Esophagus muscularis mucosa (tissue), 4 donors: Measurements from ENCODE around the gene PITX3. TPM values are rescaled to one million over a fixed set of nuclear protein-coding genes. Genes with fewer than 3 reads are reported as not detected.

Experiments
- DNase-seq: peaks from one replicate; pipeline ENCODE4 v3.0.0-alpha.2; 2017; ENCODE audit errors: extremely low spot score
- H3K27ac ChIP-seq, 4 donors: fragments of 200-600 bp; sonication (generic); replicated peaks in 1 of 4; 1 replicate in 3 of 4; 2 replicates in 1 of 4; pipeline ENCODE4 v1.5.1; 2016 to 2019; ENCODE audit warnings: mild to moderate bottlenecking in 1 of 4
- H3K27me3 ChIP-seq, 4 donors: fragments of 200-600 bp; sonication (generic); one replicate each; pipeline versions ENCODE4 v1.5.1 to v1.6.0; 2016 to 2019
- H3K36me3 ChIP-seq, 4 donors: fragments of 200-600 bp; sonication (generic); one replicate each; pipeline ENCODE4 v1.5.1; 2016 to 2019
- H3K4me1 ChIP-seq, 4 donors: fragments of 200-600 bp; sonication (generic); one replicate each; pipeline ENCODE4 v1.5.1; 2016 to 2019
- H3K4me3 ChIP-seq, 4 donors: fragments of 200-600 bp; sonication (generic); 1 replicate in 2 of 4; 2 replicates in 2 of 4; pipeline ENCODE4 v1.5.1; 2016 to 2019; ENCODE audit warnings: mild to moderate bottlenecking in 4 of 4, moderate library complexity in 1 of 4
- H3K9me3 ChIP-seq, 4 donors: fragments of 200-600 bp; sonication (generic); 1 replicate in 3 of 4; 2 replicates in 1 of 4; pipeline ENCODE4 v1.5.1; 2016 to 2019
- EP300 ChIP-seq: sonication (generic); formaldehyde crosslinking; IDR thresholded peaks from one replicate; pipeline ENCODE4 v1.6.1; 2017; ENCODE audit warnings: antibody characterized with exemption
- POLR2A ChIP-seq: fragments of 450-650 bp; IDR thresholded peaks from one replicate; pipeline ENCODE4 v1.6.1; 2017; ENCODE audit warnings: antibody characterized with exemption, moderate library complexity, mild to moderate bottlenecking, low read depth
- POLR2AphosphoS5 ChIP-seq, 2 donors: sonication (generic); formaldehyde crosslinking; IDR thresholded peaks; one replicate each; pipeline ENCODE4 v1.6.1; 2017; ENCODE audit warnings: antibody characterized with exemption in 2 of 2
- WGBS: methylation state at CpG from one replicate; pipeline ENCODE4 v1.1.5; 2018; 5-methylcytosine and 5-hydroxymethylcytosine counted together
- intact Hi-C: fragments of 100-400 bp; cut with DNase I; formaldehyde crosslinking; loops from one replicate; pipeline ENCODE4 v1.15.1; 2023
- total RNA-seq, 4 donors: library from RNA; depleted of rRNA; stranded (reverse); fragments of >200 nt; gene quantifications; one replicate each; pipeline versions ENCODE4 v1.1.0 to v1.2.1, GENCODE V29; 2016
- TF ChIP-seq, protein P1 (sequence below), 3 experiments: fragments of 200-600 bp in 2 of 3; fragments of 450-650 bp in 1 of 3; sonication (generic) in 2 of 3; IDR thresholded peaks; one replicate each; pipeline ENCODE4 v1.5.1; 2017 to 2019; ENCODE audit warnings: antibody characterized with exemption in 3 of 3, mild to moderate bottlenecking in 2 of 3, moderate library complexity in 1 of 3

The PITX3 gene
- total RNA-seq, 4 donors from 2014 or later = not detected

DNA sequence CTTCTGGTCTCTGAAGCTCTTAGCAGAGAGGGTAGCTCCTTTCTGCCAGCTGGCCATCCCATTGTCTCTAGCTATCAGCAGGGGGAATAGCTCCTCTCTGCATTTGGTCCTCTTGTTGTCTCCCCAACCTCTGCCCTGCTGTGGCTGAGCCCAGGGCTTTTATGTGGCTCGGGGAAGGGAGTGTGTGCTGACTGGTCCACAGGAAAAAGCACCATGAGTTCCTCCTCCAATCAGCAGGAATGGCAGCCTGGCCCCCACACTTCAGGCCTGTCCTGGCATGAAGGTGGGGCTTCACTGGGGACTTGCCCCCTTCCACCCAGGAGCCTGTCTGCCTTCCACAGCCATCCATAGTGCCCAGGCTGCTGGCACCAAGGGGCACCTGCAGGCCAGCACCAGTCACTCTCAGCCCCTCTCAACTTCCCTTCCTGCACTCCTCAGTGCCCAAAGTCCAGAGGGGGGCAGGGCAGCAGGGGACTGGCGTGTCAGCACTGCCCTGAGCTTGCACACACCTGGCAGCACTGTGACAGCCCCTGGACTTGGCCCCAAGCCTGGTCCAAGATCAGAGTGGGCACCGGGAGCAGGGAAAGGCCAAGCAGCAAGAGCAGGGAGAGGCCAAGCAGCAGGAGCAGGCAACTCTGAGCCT lies 52.9 kb downstream of the PITX3 start:
- Histone ChIP-seq H3K9me3 (no peaks in the 10 kb centered on the region), H3K27ac (no peak overlapping the region), H3K4me1 (peaks cover 0 to 13% (median 0%) of the 10 kb centered on the region in 4 donors), H3K27me3 (no peaks in the 10 kb centered on the region), H3K4me3 (no peak overlapping the region), H3K36me3 (no peaks in the 10 kb centered on the region)
- intact Hi-C loops = no loop called here
- WGBS = 60% methylated on average over 2 of the region's 3 CpGs
- TF ChIP-seq EP300 = no peak
- TF ChIP-seq, protein P1, sequence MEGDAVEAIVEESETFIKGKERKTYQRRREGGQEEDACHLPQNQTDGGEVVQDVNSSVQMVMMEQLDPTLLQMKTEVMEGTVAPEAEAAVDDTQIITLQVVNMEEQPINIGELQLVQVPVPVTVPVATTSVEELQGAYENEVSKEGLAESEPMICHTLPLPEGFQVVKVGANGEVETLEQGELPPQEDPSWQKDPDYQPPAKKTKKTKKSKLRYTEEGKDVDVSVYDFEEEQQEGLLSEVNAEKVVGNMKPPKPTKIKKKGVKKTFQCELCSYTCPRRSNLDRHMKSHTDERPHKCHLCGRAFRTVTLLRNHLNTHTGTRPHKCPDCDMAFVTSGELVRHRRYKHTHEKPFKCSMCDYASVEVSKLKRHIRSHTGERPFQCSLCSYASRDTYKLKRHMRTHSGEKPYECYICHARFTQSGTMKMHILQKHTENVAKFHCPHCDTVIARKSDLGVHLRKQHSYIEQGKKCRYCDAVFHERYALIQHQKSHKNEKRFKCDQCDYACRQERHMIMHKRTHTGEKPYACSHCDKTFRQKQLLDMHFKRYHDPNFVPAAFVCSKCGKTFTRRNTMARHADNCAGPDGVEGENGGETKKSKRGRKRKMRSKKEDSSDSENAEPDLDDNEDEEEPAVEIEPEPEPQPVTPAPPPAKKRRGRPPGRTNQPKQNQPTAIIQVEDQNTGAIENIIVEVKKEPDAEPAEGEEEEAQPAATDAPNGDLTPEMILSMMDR (IDR thresholded peaks at IDR 0.05) = no peak
- no peak for DNase-seq

DNA sequence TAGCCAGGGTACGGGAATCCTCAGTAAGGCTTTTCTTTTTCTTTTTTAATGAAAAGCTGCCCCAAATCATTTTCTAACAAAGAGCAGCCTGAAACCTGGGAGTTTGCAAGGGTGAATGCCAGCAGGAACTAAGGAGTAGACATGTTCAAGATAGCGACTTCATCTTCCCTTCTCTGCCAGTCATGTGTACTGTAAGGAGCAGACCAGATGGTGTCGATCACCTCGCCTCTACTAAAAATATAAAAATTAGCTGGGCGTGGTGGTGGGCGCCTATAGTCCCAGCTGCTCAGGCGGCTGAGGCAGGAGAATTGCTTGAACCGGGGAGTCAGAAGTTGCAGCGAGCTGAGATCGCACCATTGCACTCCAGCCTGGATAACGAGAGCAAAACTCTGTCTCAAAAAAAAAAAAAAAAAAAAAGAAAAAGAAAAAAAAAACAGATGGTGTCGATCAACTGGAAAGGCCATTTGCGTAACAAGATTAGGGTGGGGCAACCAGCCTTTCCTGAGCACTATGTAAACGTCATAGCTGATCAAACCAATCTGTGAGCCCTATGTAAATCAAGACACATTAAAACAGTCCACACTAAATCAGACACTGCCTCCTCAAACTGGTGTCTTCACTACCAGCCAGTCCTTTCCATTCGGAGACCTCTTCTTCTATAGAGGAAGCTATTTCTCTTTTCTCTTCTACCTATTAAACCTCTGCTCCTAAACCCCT lies 55.3 kb downstream of the PITX3 start:
- no peak for TF ChIP-seq EP300
- TF ChIP-seq POLR2AphosphoS5 (IDR thresholded peaks at IDR 0.05) = peak in 1 of 2 donors; percentile 42
- intact Hi-C loops = no loop called here
- Histone ChIP-seq H3K9me3 (no peaks in the 10 kb centered on the region), H3K27ac (peak overlapping the region in 1 of 4 donors; percentile 44), H3K4me1 (peaks cover 0 to 13% (median 0%) of the 10 kb centered on the region in 4 donors), H3K4me3 (peak overlapping the region in 1 of 4 donors; percentile 31), H3K27me3 (no peaks in the 10 kb centered on the region), H3K36me3 (no peaks in the 10 kb centered on the region)
- WGBS = 64% methylated on average over 15 of the region's 15 CpGs
- no peak for DNase-seq

DNA sequence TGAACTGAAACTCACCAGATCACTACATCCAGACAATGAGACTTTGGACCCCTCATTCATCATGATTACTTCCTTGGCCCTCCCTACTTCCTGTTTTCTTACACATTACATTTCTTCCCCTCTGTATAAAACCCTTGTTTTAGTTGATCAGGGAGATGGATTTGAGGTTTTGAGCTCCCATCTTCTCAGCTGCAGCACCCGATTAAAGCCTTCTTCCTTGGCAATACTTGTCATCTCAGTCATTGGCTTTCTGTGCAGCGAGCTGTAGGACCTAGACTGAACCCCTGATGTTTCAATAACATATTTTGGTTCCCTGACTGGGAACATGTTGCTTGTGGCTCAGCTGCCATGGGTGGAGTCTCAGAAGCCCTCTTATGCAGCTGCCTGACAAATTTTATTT lies 56.0 kb downstream of the PITX3 start:
- Histone ChIP-seq H3K27ac (no peak overlapping the region), H3K4me3 (no peak overlapping the region), H3K4me1 (peaks cover 0 to 13% (median 0%) of the 10 kb centered on the region in 4 donors), H3K27me3 (peaks cover 0 to 6% (median 0%) of the 10 kb centered on the region in 4 donors), H3K9me3 (no peaks in the 10 kb centered on the region), H3K36me3 (no peaks in the 10 kb centered on the region)
- 74% methylated on average over 2 of the region's 2 CpGs for WGBS
- intact Hi-C loops = no loop called here
- no peak for DNase-seq
- TF ChIP-seq EP300 (no peak), POLR2AphosphoS5 (IDR thresholded peaks at IDR 0.05) (no peak), POLR2A (no peak)
- TF ChIP-seq, protein P1 (IDR thresholded peaks at IDR 0.05) = no peak

DNA sequence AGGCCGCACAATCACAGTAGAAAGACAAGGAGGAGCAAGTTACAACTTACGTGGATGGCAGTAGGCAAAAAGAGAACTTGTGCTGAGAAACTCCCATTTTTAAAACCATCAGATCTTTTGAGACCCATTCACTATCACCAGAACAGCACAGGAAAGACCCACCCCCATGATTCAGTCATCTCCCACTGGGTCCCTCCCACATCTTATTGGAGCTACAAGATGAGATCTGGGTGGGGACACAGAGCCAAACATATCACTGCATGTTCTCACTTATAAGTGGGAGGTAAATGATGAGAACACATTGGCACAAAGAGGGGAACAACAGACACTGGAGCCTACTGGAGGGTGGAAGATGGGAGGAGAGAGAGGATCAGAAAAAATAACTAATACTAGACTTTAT lies 56.7 kb downstream of the PITX3 start:
- TF ChIP-seq, protein P1 (IDR thresholded peaks at IDR 0.05) = no peak
- TF ChIP-seq POLR2AphosphoS5 (IDR thresholded peaks at IDR 0.05) (no peak), POLR2A (no peak)
- intact Hi-C loops = no loop called here
- Histone ChIP-seq H3K9me3 (no peaks in the 10 kb centered on the region), H3K36me3 (no peaks in the 10 kb centered on the region), H3K27ac (no peak overlapping the region), H3K4me1 (peaks cover 0 to 12% (median 0%) of the 10 kb centered on the region in 4 donors), H3K27me3 (peaks cover 0 to 12% (median 0%) of the 10 kb centered on the region in 4 donors), H3K4me3 (no peak overlapping the region)
- no peak for DNase-seq
- 86% methylated on average over 2 of the region's 2 CpGs for WGBS

Other genes with a start within 250 kb of the PITX3 start
- 10 to 100 TPM; 12.9 to 19.3 (median 16.2) TPM for gene ARMH3, start 185.3 kb downstream of the PITX3 start, total RNA-seq
- gene HPS6, start 176.2 kb downstream of the PITX3 start, total RNA-seq = 10 to 100 TPM; 21.2 to 40.0 (median 28.2) TPM
- gene LDB1, start 121.1 kb downstream of the PITX3 start, total RNA-seq = 10 to 100 TPM; 59.4 to 79.7 (median 65.6) TPM
- gene PPRC1, start 108.5 kb downstream of the PITX3 start, total RNA-seq = 10 to 100 TPM; 10.8 to 49.5 (median 20.9) TPM
- gene NOLC1, start 89.1 kb downstream of the PITX3 start, total RNA-seq = 10 to 100 TPM; 28.7 to 83.8 (median 48.5) TPM
- under 1 TPM in 1 of 4 donors, not detected in 3; 0.19 TPM for gene ELOVL3, start 15.2 kb downstream of the PITX3 start, total RNA-seq
- gene GBF1, start 4.0 kb upstream of the PITX3 start, total RNA-seq = 10 to 100 TPM; 33.1 to 52.4 (median 40.0) TPM
- gene NFKB2, start 154.2 kb upstream of the PITX3 start, total RNA-seq = 10 to 100 TPM; 18.7 to 47.0 (median 41.2) TPM
- 100 to 1,000 TPM in 2 of 4 donors, 10 to 100 TPM in 2; 88.0 to 268 (median 108) TPM for gene PSD, start 177.3 kb upstream of the PITX3 start, total RNA-seq
- gene FBXL15, start 179.3 kb upstream of the PITX3 start, total RNA-seq = 10 to 100 TPM; 19.5 to 45.9 (median 29.0) TPM
- 10 to 100 TPM; 61.0 to 92.7 (median 71.2) TPM for gene CUEDC2, start 191.1 kb upstream of the PITX3 start, total RNA-seq
- gene C10orf95, start 210.0 kb upstream of the PITX3 start, total RNA-seq = 1 to 10 TPM in 1 of 4 donors, not detected in 3; 1.0 TPM